GM18909 (cell line): ENCODE data around the gene HIP1.
"Not testable (repeated sequence)": the region's sequence is repeated elsewhere in the genome, so short reads cannot be mapped to it uniquely, and the experiment has no call there.

Experiments used
- ATAC-seq: cut with Tn5 transposase; IDR thresholded peaks from one replicate; pipeline ENCODE4 v1.9.1; 2021; ENCODE audit warnings: mild to moderate bottlenecking; ENCODE audit not compliant: unreplicated experiment, poor library complexity

HIP1 gene

DNA sequence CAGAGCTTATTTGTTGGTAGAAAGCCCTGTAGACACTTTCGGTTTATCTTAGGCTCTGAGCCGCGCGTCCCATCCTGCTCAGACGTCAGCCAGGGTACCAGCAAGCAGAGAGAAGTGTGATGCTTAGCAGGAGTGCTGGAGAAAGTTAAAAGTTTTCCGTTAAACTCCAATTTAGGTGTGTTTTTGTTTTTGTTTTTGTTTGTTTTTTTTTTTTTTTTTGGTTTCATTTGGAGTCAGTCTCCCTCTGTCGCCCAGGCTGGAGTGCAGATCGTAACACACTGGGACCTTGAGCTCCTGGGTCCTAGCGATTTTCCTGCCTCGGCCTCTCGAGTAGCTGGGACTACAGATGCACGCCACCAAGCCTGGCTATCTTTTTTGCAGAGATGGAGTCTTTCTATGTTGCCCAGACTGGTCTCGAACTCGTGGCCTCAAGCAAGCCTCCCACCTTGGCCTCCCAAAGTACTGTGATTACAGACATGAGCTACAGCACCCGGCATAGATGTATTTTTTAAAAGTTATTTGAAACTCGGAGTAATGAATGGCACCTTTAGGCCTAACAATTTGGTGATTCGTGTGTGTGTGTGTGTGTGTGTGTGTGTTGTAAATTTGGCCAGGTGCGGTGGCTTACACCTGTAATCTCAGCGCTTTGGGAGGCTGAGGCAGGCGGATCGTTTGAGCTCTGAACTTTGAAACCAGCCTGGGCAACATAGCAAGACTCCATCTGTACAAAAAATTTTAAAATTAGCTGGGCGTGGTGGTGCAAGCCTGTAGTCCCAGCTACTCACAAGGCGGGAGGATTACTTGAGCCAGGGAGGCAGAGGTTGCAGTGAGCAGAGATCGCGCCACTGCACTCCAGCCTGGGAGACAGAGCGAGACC is 1.3 kb upstream of the HIP1 start:
- peak; percentile 25 for ATAC-seq

- ATAC-seq: peak; percentile 94
Measured at GRCh38 chr7:75738975-75739795, 444 bp upstream of the HIP1 start.

DNA sequence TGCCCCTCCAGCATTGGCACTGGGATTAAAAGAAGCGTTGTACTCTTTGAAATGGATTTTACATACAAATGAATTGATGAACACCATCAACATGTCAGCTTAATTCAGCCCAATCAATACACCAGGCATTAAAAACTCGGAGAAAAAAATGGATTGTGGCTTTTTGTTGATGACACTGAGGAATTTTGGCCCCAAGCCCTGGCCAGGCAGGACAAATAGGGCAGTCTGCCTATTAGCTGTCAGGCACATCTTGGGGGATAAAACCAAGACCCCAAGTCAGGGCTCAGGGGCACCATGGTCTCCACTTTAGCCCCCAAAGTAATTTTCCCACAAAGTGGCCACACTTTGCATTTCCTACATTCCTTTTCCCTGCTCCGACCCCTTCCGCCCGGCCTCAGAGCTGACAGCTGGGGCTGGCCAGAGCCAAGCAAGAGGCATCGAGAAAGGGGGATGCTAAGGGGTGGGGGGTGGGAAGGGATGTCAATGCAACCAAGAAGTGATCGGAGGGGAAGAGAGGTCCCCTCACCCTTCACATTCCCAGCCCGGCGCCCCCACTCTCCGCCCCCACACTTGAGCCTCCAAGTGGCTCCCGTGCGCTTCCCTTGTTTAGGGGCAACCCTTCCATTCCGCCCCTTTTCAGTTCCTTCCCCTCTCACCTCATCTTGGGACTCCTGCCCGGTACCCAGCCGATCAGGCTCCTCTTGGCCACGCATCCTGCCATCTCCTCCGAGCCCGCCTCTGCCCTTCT is 711 bp downstream of the HIP1 start:
- ATAC-seq: no peak

DNA sequence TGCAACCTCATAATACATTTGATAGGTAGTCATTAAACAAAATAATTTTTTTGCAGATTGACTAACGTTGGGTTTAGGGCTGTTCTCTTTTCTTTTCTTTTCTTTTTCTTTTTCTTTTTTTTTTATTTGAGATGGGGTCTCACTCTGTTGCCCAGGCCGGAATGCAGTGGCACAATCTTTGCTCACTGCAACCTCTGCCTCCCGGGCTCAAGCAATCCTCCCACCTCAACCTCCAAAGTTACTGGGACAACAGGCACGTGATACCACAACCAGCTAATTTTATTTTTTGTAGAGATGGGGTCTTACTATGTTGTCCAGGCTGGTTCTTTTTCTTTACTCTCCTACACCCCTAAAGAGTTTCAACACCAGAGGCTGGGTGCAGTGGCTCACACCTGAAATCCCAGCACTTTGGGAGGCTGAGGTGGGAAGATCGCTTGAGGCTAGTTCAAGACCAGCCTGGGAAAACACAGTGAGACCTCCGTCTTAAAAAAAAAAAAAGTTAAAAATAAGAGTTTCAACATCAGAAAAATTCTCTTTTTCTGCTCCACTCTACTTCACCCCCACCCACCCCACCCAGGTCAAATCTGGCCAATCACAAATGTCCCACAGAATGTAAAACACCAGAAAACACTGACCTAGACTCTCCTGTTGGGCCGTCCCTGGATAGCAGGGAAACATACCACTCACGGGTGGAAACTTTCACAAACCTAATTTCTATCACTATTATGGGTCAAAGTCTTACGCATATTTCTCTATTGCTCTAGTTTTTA is 3.0 kb downstream of the HIP1 start:
- ATAC-seq: no peak

DNA sequence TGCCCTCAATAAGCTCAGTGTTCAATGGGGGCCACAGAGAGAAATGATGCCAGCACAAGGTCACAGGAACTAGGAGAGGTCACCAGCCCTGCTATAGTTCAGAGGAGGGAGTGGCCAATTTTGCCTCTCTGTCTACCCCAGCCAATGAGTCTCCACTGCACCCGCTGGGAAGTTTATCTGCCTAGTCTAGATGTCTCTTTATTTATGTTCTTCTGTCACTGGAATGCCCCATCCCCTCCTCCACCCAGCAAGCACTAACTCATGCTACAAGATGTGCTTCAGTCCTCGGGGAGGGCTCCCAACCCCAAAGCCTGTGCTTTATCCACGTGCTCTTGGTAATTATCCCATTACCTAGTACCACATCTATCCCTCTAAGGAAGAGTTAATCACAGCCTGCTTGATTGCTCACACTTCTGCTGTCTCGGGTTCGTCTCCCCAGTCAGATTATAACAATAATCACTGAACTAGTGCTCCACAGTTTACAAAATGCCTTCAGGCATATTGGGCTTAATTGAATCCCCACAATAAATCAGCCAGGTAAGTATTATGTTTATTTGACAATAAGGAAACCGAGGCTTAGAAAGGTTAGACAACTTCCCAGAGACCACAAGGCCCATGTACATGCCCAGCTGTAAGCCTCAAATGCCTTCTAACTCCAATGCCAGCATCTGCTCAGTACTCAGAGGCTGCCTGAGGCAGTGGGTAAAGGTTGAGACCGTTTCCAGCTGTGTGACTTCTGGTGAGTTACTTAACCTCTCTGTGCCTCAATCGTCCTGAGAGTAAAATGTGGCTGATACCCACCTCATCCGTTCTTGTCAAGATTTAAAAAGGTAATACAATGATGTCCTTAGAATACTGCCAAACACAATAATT is 3.9 kb downstream of the HIP1 start:
- no peak for ATAC-seq

GRCh38 chr7:75732764-75733630 is 5.7 kb downstream of the HIP1 start:
- ATAC-seq: no peak

- no peak for ATAC-seq
Measured at GRCh38 chr7:75732016-75732521, 6.7 kb downstream of the HIP1 start.

GRCh38 chr7:75729851-75730274 is 8.9 kb downstream of the HIP1 start:
- no peak for ATAC-seq

DNA sequence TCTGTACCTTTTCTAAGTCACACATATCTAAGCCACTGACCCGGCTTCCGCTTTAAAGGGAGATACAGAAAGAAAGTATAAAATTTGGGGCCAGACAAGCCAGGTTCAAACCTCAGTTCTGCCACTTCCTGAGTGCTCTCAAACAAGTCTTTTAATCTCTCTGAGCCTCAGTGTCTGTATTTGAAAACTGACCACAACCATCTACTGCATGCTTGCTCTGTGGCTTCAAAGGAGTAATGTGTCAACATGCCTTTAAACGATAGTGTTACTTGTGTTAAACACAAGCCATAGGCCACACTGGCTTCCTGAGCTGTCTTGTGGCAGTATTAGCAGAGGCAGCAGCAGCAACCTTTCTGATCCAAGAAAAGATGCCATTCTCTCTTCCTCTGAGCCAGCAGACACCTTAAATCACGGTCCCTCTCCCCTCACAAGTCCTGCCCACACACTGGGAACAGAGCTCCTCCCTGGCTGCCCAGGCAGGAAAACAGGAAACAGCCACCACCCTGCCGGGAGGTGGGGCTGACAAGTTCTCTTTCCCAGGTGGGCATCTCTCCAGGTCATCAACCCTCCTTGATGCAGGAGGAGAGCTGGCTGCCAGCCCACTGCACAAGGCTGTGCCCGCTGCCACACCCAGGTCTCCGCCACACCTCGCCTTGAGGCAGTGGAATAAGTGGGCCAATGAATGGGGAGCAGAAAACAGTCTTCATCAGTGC is 10.7 kb downstream of the HIP1 start:
- no peak for ATAC-seq

DNA sequence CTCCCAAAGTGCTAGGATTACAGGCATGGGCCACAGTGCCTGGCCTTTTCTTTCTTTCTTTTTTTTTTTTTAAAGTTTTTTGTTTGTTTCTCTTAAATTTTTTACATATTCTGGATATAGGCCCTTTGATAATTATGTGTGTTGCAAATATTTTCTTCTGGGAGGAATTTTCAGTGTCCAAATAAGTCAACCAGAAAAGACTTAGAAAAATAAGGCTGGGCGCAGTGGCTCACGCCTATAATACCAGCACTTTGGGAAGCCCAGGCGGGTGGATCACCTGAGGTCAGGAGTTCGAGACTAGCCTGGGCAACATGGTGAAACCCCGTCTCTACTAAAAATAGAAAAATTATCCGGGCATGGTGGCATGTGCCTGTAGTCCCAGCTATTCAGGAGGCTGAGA is 11.4 kb downstream of the HIP1 start:
- not testable (repeated sequence) for ATAC-seq

DNA sequence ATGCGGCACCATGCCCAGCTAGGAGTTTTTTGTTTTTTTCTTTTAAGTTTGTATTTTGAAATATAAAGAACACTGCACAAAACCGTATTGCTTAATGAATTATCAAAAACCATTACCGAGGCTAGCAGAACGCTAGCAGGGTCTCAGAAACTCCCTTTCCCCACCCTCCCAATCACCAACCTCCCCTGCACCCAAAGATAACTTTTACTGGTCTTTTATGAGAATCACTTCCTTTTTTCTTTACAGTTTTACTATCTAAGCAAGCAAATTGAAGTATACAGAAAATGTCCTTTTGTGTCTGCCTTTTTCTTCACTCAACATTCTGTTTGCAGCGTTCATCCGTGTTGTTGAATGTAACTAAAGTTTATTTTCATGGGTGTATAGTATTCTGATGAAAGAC is 13.4 kb downstream of the HIP1 start:
- ATAC-seq: no peak

GRCh38 chr7:75723444-75723843 is 15.3 kb downstream of the HIP1 start:
- no peak for ATAC-seq

- no peak for ATAC-seq
Measured at GRCh38 chr7:75722373-75722772, 16.4 kb downstream of the HIP1 start.

DNA sequence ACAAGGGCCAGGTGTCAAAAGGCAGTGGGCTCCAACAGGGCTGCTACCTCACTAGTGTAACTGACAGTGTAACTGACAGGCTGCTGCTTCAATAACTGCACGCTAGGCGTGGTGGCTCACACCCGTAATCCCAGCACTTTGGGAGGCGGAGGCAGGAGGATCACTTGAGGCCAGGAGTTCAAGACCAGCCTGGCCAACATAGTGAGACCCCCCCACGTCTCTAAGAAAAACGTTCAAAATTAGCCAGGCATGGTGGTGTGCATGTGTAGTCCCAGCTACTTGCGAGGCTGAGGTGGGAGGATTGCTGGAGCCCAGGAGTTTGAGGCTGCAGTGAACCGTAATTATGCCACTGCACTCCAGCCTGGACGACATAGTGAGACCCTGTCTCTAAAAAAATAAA is 16.8 kb downstream of the HIP1 start:
- not testable (repeated sequence) for ATAC-seq

DNA sequence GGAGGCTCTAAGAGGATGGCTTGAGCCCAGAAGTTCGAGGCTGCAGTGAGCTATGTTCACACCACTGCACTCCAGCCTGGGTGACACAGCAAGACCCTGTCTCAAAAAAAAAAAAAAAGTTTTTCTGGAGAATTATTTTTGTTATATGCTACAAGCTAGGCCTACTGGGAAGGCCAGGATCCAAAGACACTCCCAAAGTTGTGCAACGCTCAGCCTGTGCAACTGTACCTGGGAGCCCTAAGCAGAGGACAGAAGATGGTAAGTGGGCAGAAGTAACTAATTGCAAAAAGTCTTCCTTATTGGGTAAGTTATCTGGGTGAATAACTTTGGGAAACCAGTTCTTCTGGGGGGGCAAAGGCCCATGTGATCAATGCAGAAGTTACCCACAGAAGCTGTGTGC is 17.3 kb downstream of the HIP1 start:
- no peak for ATAC-seq

DNA sequence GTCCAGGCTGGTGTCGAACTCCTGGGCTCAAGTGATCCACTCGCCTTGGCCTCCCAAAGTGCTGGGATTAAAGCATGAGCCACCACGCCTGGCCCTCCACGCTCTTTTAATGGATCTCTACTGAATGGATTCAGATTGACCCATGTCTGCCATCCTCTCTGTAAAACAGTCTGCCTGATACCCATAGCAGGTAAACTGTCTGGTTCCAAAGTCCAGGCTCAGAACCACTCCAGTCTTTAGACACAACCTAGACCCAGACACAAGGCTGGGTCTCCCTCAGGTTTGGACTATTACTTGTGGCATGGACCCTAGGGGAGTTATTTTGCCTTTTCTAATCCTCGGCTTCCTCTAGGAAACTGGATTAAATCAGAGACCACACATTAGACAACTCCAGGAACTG is 19.1 kb downstream of the HIP1 start:
- ATAC-seq: no peak

DNA sequence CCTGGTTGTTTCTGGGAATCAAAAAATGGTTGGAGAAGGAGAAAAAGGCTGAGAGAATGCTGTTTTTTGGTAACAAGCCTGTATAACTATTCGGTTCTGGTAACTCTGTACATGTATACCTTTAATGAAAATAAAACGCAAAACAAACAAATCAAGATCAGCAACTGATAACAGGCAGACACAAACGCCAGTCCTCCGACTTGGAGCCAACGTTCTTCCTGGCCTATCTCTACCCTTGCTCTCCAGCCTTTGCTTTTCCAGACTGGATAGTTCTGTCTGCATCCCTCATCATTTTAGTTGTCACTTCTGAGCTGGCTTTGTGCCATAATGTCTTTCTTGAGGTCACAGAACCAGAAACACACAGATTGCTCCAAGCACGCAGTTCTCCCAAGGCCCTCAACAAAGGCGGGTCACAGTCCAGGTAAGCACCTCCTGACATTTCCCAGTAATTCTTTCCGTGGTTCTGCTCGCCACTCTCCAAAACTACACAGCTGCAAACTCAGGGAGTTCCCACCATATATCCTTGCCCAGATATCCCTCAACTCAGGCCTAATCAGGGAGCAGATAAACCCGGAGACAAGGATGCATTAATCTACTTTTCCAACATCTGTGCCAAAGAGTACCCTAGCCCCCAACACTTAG is 20.2 kb downstream of the HIP1 start:
- ATAC-seq: no peak
